HepG2 (cell line): ENCODE measurements around the gene LANCL1. TPM values are rescaled to one million over a fixed set of nuclear protein-coding genes. Genes with fewer than 3 reads are reported as not detected.

ENCODE experiments used
- ARID3A ChIP-seq: IDR thresholded peaks from 2 replicates; pipeline ENCODE4 v1.6.1; 2012; ENCODE audit warnings: low read depth, low read length, improper control_type of control experiment
- CREM ChIP-seq, 2 experiments: sonication (generic) in 1 of 2; formaldehyde crosslinking in 1 of 2; IDR thresholded peaks; 2 replicates each; pipeline versions ENCODE4 v1.4.0 to v1.6.1; 2016 to 2020; ENCODE audit warnings: antibody characterized with exemption in 1 of 2, mild to moderate bottlenecking in 1 of 2, missing genetic modification reagents in 1 of 2
- ESRRA ChIP-seq: sonication (generic); formaldehyde crosslinking; IDR thresholded peaks from 2 replicates; pipeline ENCODE4 v1.5.1; 2020; ENCODE audit warnings: mild to moderate bottlenecking, low read depth, missing genetic modification reagents
- FOXA3 ChIP-seq: IDR thresholded peaks from 2 replicates; pipeline ENCODE4 v1.6.1; 2016; ENCODE audit warnings: missing genetic modification reagents, missing compliant biosample characterization
- FOXJ3 ChIP-seq: sonication (generic); formaldehyde crosslinking; IDR thresholded peaks from 2 replicates; pipeline ENCODE4 v1.4.0; 2020; ENCODE audit warnings: missing genetic modification reagents, mild to moderate bottlenecking, borderline replicate concordance
- GABPA ChIP-seq, 2 experiments: IDR thresholded peaks; 2 replicates each; pipeline ENCODE4 v1.6.1; 2011 to 2016; ENCODE audit warnings: low read depth in 2 of 2, low read length in 1 of 2, missing biosample characterization in 1 of 2, missing genetic modification characterization in 1 of 2
- GLI4 ChIP-seq: sonication (generic); formaldehyde crosslinking; IDR thresholded peaks from 2 replicates; pipeline ENCODE4 v1.5.1; 2020; ENCODE audit warnings: missing genetic modification reagents, mild to moderate bottlenecking, moderate library complexity, borderline replicate concordance
- HMG20A ChIP-seq: IDR thresholded peaks from 2 replicates; pipeline ENCODE4 v1.6.1; 2016; ENCODE audit warnings: borderline replicate concordance
- HMG20B ChIP-seq: conservative IDR thresholded peaks from 2 replicates; pipeline ENCODE4 v1.6.1; 2016; ENCODE audit warnings: missing genetic modification reagents, missing compliant biosample characterization
- KAT2B ChIP-seq: fragments of 150-350 bp; IDR thresholded peaks from 2 replicates; pipeline ENCODE4 v1.6.1; 2014; ENCODE audit warnings: low read depth, low read length, borderline replicate concordance
- MED13 ChIP-seq: sonication (generic); formaldehyde crosslinking; IDR thresholded peaks from 2 replicates; pipeline ENCODE4 v1.5.0; 2020; ENCODE audit warnings: missing genetic modification reagents
- MEIS2 ChIP-seq: sonication (generic); formaldehyde crosslinking; IDR thresholded peaks from 2 replicates; pipeline ENCODE4 v1.9.0; 2021; ENCODE audit warnings: mild to moderate bottlenecking, missing genetic modification reagents
- NR2F1 ChIP-seq, 2 experiments: fragments of 450-650 bp in 1 of 2; formaldehyde crosslinking in 1 of 2; IDR thresholded peaks; 2 replicates each; pipeline versions ENCODE4 v1.5.0 to v1.6.1; 2016 to 2020; ENCODE audit warnings: mild to moderate bottlenecking in 1 of 2, missing compliant biosample characterization in 1 of 2, missing genetic modification reagents in 1 of 2, moderate library complexity in 1 of 2
- POLR2G ChIP-seq: fragments of 200-400 bp; formaldehyde crosslinking; IDR thresholded peaks from 2 replicates; pipeline ENCODE4 v1.6.1; 2018; ENCODE audit warnings: mild to moderate bottlenecking, low read depth, low read length, moderate library complexity
- RARA ChIP-seq: IDR thresholded peaks from 2 replicates; pipeline ENCODE4 v1.6.1; 2016; ENCODE audit warnings: missing genetic modification reagents, missing compliant biosample characterization
- SOX13 ChIP-seq, 3 experiments: fragments of 450-650 bp in 1 of 3; sonication (generic) in 1 of 3; formaldehyde crosslinking in 1 of 3; IDR thresholded peaks in 2 of 3; conservative IDR thresholded peaks in 1 of 3; 2 replicates each; pipeline versions ENCODE4 v1.5.0 to v1.6.1; 2016 to 2020; ENCODE audit warnings: antibody characterized with exemption in 1 of 3, mild to moderate bottlenecking in 1 of 3, missing compliant biosample characterization in 1 of 3, missing genetic modification reagents in 1 of 3, moderate library complexity in 1 of 3
- THRA ChIP-seq: sonication (generic); formaldehyde crosslinking; IDR thresholded peaks from 2 replicates; pipeline ENCODE4 v1.4.0; 2020; ENCODE audit warnings: missing genetic modification reagents, borderline replicate concordance
- ZFP36 ChIP-seq: fragments of 150-350 bp; IDR thresholded peaks from 2 replicates; pipeline ENCODE4 v1.6.1; 2018; ENCODE audit warnings: borderline replicate concordance, low read length, low read depth; ENCODE audit not compliant: partially characterized antibody
- ZFP36L2 ChIP-seq: sonication (generic); formaldehyde crosslinking; IDR thresholded peaks from 2 replicates; pipeline ENCODE4 v1.4.0; 2020; ENCODE audit warnings: missing genetic modification reagents
- ZFYVE20 ChIP-seq: sonication (generic); formaldehyde crosslinking; IDR thresholded peaks from 2 replicates; pipeline ENCODE4 v1.8.0; 2023; ENCODE audit warnings: low read depth, mild to moderate bottlenecking, moderate library complexity, missing genetic modification reagents, borderline replicate concordance
- ZNF800 ChIP-seq: sonication (generic); formaldehyde crosslinking; IDR thresholded peaks from 2 replicates; pipeline ENCODE4 v1.4.0; 2020; ENCODE audit warnings: missing genetic modification reagents
- polyA plus RNA-seq, 8 experiments: library from polyadenylated mRNA; depleted of rRNA in 3 of 8; stranded (reverse) in 7 of 8; unstranded in 1 of 8; fragments of >200 nt; fragmentation: Illumina TruSeq in 4 of 8; extraction: Trizol in 4 of 8; gene quantifications; 2 replicates each; pipeline versions ENCODE4 v1.2.1 to v1.2.3, GENCODE V29; 2011 to 2016; ENCODE audit warnings: low read depth in 4 of 8, missing spikeins in 1 of 8, mixed read lengths in 1 of 8; ENCODE audit not compliant: insufficient read depth in 1 of 8
- total RNA-seq, 5 experiments: library from RNA; depleted of rRNA; stranded (reverse); fragments of >200 nt; fragmentation: Illumina TruSeq; extraction: Trizol; gene quantifications; 2 replicates each; pipeline ENCODE4 v1.2.3, GENCODE V29; 2016; ENCODE audit warnings: low read depth in 1 of 5
- TF ChIP-seq, protein P1 (sequence below): sonication (generic); formaldehyde crosslinking; IDR thresholded peaks from 2 replicates; pipeline ENCODE4 v1.4.0; 2020; ENCODE audit warnings: mild to moderate bottlenecking, missing genetic modification reagents
- TF ChIP-seq, protein P2 (sequence below): sonication (generic); formaldehyde crosslinking; conservative IDR thresholded peaks from 2 replicates; pipeline ENCODE4 v1.5.0; 2020; ENCODE audit warnings: missing genetic modification reagents

The LANCL1 gene
- total and polyA plus RNA-seq, 2 of the 13 experiments (the other 11 are each of a cell fraction or from before 2014, with no cell fraction given), result 53.5 to 67.7 TPM

- no peak for TF ChIP-seq SOX13 (IDR thresholded peaks at IDR 0.05)
- no peak for TF ChIP-seq SOX13 (CRISPR knock-in tag; conservative IDR thresholded peaks at IDR 0.05 in 1 of 2, IDR thresholded peaks at IDR 0.05 in 1 of 2)
- TF ChIP-seq ARID3A, result no peak
- no peak for TF ChIP-seq GLI4 (CRISPR knock-in tag)
- TF ChIP-seq GABPA (IDR thresholded peaks at IDR 0.05; ENCODE audit: low read depth, low read length), result no peak
- peak; percentile 46 for TF ChIP-seq GABPA (CRISPR knock-in tag; IDR thresholded peaks at IDR 0.05; ENCODE audit: low read depth)
- no peak for TF ChIP-seq ZFYVE20
- TF ChIP-seq, protein P1, sequence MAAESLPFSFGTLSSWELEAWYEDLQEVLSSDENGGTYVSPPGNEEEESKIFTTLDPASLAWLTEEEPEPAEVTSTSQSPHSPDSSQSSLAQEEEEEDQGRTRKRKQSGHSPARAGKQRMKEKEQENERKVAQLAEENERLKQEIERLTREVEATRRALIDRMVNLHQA (CRISPR knock-in tag), result no peak
- no peak for TF ChIP-seq ZFP36
- TF ChIP-seq HMG20A (CRISPR knock-in tag), result no peak; the same call in 1 of the 2 replicates
- TF ChIP-seq KAT2B, result no peak
- TF ChIP-seq ZFP36L2 (CRISPR knock-in tag), result no peak
- TF ChIP-seq CREM (IDR thresholded peaks at IDR 0.05), result no peak
- TF ChIP-seq CREM (CRISPR knock-in tag; IDR thresholded peaks at IDR 0.05), result no peak
- TF ChIP-seq ZNF800 (CRISPR knock-in tag), result 0 out of 2 replicates have a peak, but pooled peaks have one; percentile 21
- no peak for TF ChIP-seq MEIS2 (CRISPR knock-in tag)
- TF ChIP-seq FOXJ3 (CRISPR knock-in tag), result no peak
- no peak for TF ChIP-seq HMG20B (CRISPR knock-in tag)
- no peak for TF ChIP-seq MED13 (CRISPR knock-in tag)
- TF ChIP-seq ESRRA (CRISPR knock-in tag), result no peak
- peak in 1 of 2 experiments; percentile 11; a peak in 1 of 4 replicates for TF ChIP-seq NR2F1 (CRISPR knock-in tag; IDR thresholded peaks at IDR 0.05)
- TF ChIP-seq, protein P2, sequence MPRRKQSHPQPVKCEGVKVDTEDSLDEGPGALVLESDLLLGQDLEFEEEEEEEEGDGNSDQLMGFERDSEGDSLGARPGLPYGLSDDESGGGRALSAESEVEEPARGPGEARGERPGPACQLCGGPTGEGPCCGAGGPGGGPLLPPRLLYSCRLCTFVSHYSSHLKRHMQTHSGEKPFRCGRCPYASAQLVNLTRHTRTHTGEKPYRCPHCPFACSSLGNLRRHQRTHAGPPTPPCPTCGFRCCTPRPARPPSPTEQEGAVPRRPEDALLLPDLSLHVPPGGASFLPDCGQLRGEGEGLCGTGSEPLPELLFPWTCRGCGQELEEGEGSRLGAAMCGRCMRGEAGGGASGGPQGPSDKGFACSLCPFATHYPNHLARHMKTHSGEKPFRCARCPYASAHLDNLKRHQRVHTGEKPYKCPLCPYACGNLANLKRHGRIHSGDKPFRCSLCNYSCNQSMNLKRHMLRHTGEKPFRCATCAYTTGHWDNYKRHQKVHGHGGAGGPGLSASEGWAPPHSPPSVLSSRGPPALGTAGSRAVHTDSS, result no peak
- TF ChIP-seq THRA (CRISPR knock-in tag), result 0 out of 2 replicates have a peak, but pooled peaks have one; percentile 27
- TF ChIP-seq RARA (CRISPR knock-in tag), result no peak
- TF ChIP-seq POLR2G, result peak; percentile 67
- TF ChIP-seq FOXA3 (CRISPR knock-in tag), result peak; percentile 32; the same call in 1 of the 2 replicates
Observed at GRCh38 chr2:210477496-210477895, 937 bp upstream of the LANCL1 start (continued).
